AG10803 (cell line): Measurements from ENCODE around the gene PPP6C.
"Not testable (repeated sequence)": the region's sequence is repeated elsewhere in the genome, so short reads cannot be mapped to it uniquely, and the experiment has no call there.

Source experiments
- DNase-seq: peaks from one replicate; pipeline ENCODE4 v3.0.0; 2010; ENCODE audit warnings: low read depth
- H3K4me3 ChIP-seq: 2 replicates; pipeline ENCODE4 v1.5.1; 2011; ENCODE audit warnings: mild to moderate bottlenecking, low read length, control low read depth
- CTCF ChIP-seq: conservative IDR thresholded peaks from 2 replicates; pipeline ENCODE4 v1.5.1; 2011; ENCODE audit warnings: mild to moderate bottlenecking, low read length, control low read depth, inconsistent platforms

The PPP6C gene

GRCh38 chr9:125176636-125177035 is 13.0 kb downstream of the PPP6C start:
- DNase-seq = peak; percentile 76
- peak overlapping the region; percentile 31; the same call in 1 of the 2 replicates for H3K4me3 ChIP-seq
- TF ChIP-seq CTCF = no peak

GRCh38 chr9:125172031-125172755 is 17.4 kb downstream of the PPP6C start:
- peak; percentile 45 for DNase-seq
- TF ChIP-seq CTCF = no peak
- H3K4me3 ChIP-seq = no peak overlapping the region

GRCh38 chr9:125169895-125170294 is 19.7 kb downstream of the PPP6C start:
- DNase-seq = no peak
- TF ChIP-seq CTCF = no peak
- H3K4me3 ChIP-seq = no peak overlapping the region

GRCh38 chr9:125166762-125167161 is 22.8 kb downstream of the PPP6C start:
- no peak for TF ChIP-seq CTCF

GRCh38 chr9:125162891-125163290 is 26.7 kb downstream of the PPP6C start:
- H3K4me3 ChIP-seq, DNase-seq: not testable (repeated sequence)

More at GRCh38 chr9:125166762-125167161, 22.8 kb downstream of the PPP6C start:
- no peak for DNase-seq
- no peak overlapping the region for H3K4me3 ChIP-seq

- DNase-seq = peak; percentile 81
- H3K4me3 ChIP-seq = no peak overlapping the region
These were observed 28.2 kb downstream of the PPP6C start for GRCh38 chr9:125161284-125161918.

GRCh38 chr9:125160750-125161149 is 28.9 kb downstream of the PPP6C start:
- no peak for DNase-seq
- no peak overlapping the region; the same call in 1 of the 2 replicates for H3K4me3 ChIP-seq
- TF ChIP-seq CTCF = no peak

More at GRCh38 chr9:125161284-125161918, 28.2 kb downstream of the PPP6C start:
- TF ChIP-seq CTCF = no peak
